ENCODE measurements around the gene GATD1.
"Not testable (repeated sequence)": the region's sequence is repeated elsewhere in the genome, so short reads cannot be mapped to it uniquely, and the experiment has no call there.

GATD1 gene

GRCh38 chr11:763549-764321 is 13.6 kb downstream of the GATD1 start:
- no peak for DNase-seq (ENCODE audit: low read depth in 2 of 2)

GRCh38 chr11:763073-763463 is 14.2 kb downstream of the GATD1 start:
- no peak for DNase-seq (ENCODE audit: low read depth in 2 of 2)

GRCh38 chr11:762421-763072 is 14.7 kb downstream of the GATD1 start:
- DNase-seq (ENCODE audit: low read depth in 2 of 2): no peak

GRCh38 chr11:761526-762108 is 15.7 kb downstream of the GATD1 start:
- no peak for DNase-seq (ENCODE audit: low read depth in 2 of 2)

GRCh38 chr11:760236-760635 is 17.1 kb downstream of the GATD1 start:
- DNase-seq (ENCODE audit: low read depth in 2 of 2): no peak

GRCh38 chr11:749731-750130 is 27.6 kb downstream of the GATD1 start:
- no peak for DNase-seq (ENCODE audit: low read depth in 2 of 2)

GRCh38 chr11:748007-748359 is 29.3 kb downstream of the GATD1 start:
- DNase-seq (ENCODE audit: low read depth in 2 of 2): no peak

- peak; percentile 72 to 86 for DNase-seq (ENCODE audit: low read depth in 2 of 2)
Observed at GRCh38 chr11:747158-748006, 29.9 kb downstream of the GATD1 start, which contains the start of gene TALDO1. Gene TALDO1, plus strand, starts transcription at chr11:747464. Its CDS starts 18 bp downstream, at chr11:747482.

- DNase-seq (ENCODE audit: low read depth in 2 of 2): no peak
Observed at GRCh38 chr11:746289-747157, 30.8 kb downstream of the GATD1 start.

GRCh38 chr11:745428-745827 is 31.9 kb downstream of the GATD1 start:
- no peak for DNase-seq (ENCODE audit: low read depth in 2 of 2)

- no peak for DNase-seq (ENCODE audit: low read depth in 2 of 2)
Observed at GRCh38 chr11:742571-743201, 34.6 kb downstream of the GATD1 start.

GRCh38 chr11:742156-742546 is 35.1 kb downstream of the GATD1 start:
- DNase-seq (ENCODE audit: low read depth in 2 of 2): no peak

- not testable (repeated sequence) for DNase-seq (ENCODE audit: low read depth in 2 of 2)
Observed at GRCh38 chr11:737899-738298, 39.4 kb downstream of the GATD1 start.

GRCh38 chr11:737366-737765 is 39.9 kb downstream of the GATD1 start:
- DNase-seq (ENCODE audit: low read depth in 2 of 2): no peak

- not testable (repeated sequence) for DNase-seq (ENCODE audit: low read depth in 2 of 2)
Observed at GRCh38 chr11:734541-734940, 42.7 kb downstream of the GATD1 start.

- DNase-seq (ENCODE audit: low read depth in 2 of 2): no peak
Observed at GRCh38 chr11:733072-733471, 44.2 kb downstream of the GATD1 start.

- DNase-seq (ENCODE audit: low read depth in 2 of 2): no peak
Observed at GRCh38 chr11:729492-730074, 47.7 kb downstream of the GATD1 start.

GRCh38 chr11:728901-729491 is 48.3 kb downstream of the GATD1 start:
- DNase-seq (ENCODE audit: low read depth in 2 of 2): no peak

GRCh38 chr11:727859-728748 is 49.2 kb downstream of the GATD1 start:
- peak; percentile 58 to 79 for DNase-seq (ENCODE audit: low read depth in 2 of 2)
